A673 (cell line): ENCODE data around the gene ARF3. TPM values are rescaled to one million over a fixed set of nuclear protein-coding genes. Genes with fewer than 3 reads are reported as not detected.

Experiments
- BruUV-seq: library from RNA; stranded (reverse); fragments of 400-500 nt; replicated peaks from 2 replicates; lab custom pipeline; 2021; lab: Mats Ljungman, UMichigan
- CTCF ChIA-PET: fragments of 300-600 bp; sonication (Branson Sonifier 250); formaldehyde crosslinking; loops from one replicate; lab custom pipeline; 2022; ENCODE audit warnings: antibody characterized with exemption; lab: Charles Lee
- POLR2A ChIA-PET: fragments of 300-600 bp; sonication (Branson Sonifier 250); formaldehyde crosslinking; loops from one replicate; lab custom pipeline; 2022; ENCODE audit warnings: antibody characterized with exemption; ENCODE audit not compliant: low non-redundant PET; lab: Charles Lee
- DNase-seq: peaks from one replicate; pipeline ENCODE4 v3.0.0-alpha.2; 2015; ENCODE audit warnings: low spot score
- H3K27ac ChIP-seq: fragments of 200-600 bp; sonication (generic); 2 replicates; pipeline ENCODE4 v1.5.1; 2016; ENCODE audit warnings: mixed run types, low read depth, mild to moderate bottlenecking, mixed read lengths, antibody characterized with exemption, low read length; ENCODE audit not compliant: poor library complexity, severe bottlenecking
- H3K27me3 ChIP-seq: fragments of 200-600 bp; sonication (generic); replicated peaks from 2 replicates; pipeline ENCODE4 v1.6.1; 2017; ENCODE audit warnings: mixed run types, low read depth, mild to moderate bottlenecking, mixed read lengths, antibody characterized with exemption, low read length; ENCODE audit not compliant: insufficient read depth, poor library complexity
- H3K36me3 ChIP-seq: fragments of 200-600 bp; sonication (generic); 2 replicates; pipeline ENCODE4 v1.6.1; 2016; ENCODE audit warnings: mixed run types, mild to moderate bottlenecking, mixed read lengths, antibody characterized with exemption, low read length; ENCODE audit not compliant: insufficient read depth, poor library complexity, severe bottlenecking
- H3K4me1 ChIP-seq: fragments of 200-600 bp; sonication (generic); 2 replicates; pipeline ENCODE4 v1.6.1; 2017; ENCODE audit warnings: mixed run types, mild to moderate bottlenecking, mixed read lengths, antibody characterized with exemption, low read length; ENCODE audit not compliant: insufficient read depth, poor library complexity, severe bottlenecking
- H3K4me3 ChIP-seq: fragments of 200-600 bp; sonication (generic); 2 replicates; pipeline ENCODE4 v1.5.1; 2016; ENCODE audit warnings: low read depth, mixed run types, mild to moderate bottlenecking, mixed read lengths, low read length; ENCODE audit not compliant: poor library complexity, severe bottlenecking
- H3K9me3 ChIP-seq: fragments of 200-600 bp; sonication (generic); 2 replicates; pipeline ENCODE4 v1.6.1; 2016; ENCODE audit warnings: mixed run types, low read depth, mild to moderate bottlenecking, mixed read lengths, antibody characterized with exemption, low read length; ENCODE audit not compliant: poor library complexity, severe bottlenecking
- EZH2 ChIP-seq: fragments of 200-600 bp; sonication (generic); IDR thresholded peaks from 2 replicates; pipeline ENCODE4 v1.6.1; 2017; ENCODE audit warnings: borderline replicate concordance, low read depth, mild to moderate bottlenecking, mixed read lengths, antibody characterized with exemption, low read length; ENCODE audit not compliant: poor library complexity, severe bottlenecking
- intact Hi-C: fragments of 100-400 bp; cut with micrococcal nuclease; formaldehyde crosslinking; loops from one replicate; pipeline ENCODE4 v1.10.0; 2022; ENCODE audit not compliant: unreplicated experiment
- total RNA-seq: library from RNA; stranded (reverse); gene quantifications from 2 replicates; pipeline ENCODE4 v1.2.3, GENCODE V29; 2021
- TF ChIP-seq, protein P1 (sequence below): fragments of 300-800, 200-600 bp; sonication (generic); conservative IDR thresholded peaks from 2 replicates; pipeline ENCODE4 v1.5.1; 2017; ENCODE audit warnings: low read depth, mild to moderate bottlenecking, antibody characterized with exemption, low read length, moderate library complexity, mixed read lengths

ARF3 gene
- total RNA-seq, 1 experiment from 2014 or later, result 183 TPM

DNA sequence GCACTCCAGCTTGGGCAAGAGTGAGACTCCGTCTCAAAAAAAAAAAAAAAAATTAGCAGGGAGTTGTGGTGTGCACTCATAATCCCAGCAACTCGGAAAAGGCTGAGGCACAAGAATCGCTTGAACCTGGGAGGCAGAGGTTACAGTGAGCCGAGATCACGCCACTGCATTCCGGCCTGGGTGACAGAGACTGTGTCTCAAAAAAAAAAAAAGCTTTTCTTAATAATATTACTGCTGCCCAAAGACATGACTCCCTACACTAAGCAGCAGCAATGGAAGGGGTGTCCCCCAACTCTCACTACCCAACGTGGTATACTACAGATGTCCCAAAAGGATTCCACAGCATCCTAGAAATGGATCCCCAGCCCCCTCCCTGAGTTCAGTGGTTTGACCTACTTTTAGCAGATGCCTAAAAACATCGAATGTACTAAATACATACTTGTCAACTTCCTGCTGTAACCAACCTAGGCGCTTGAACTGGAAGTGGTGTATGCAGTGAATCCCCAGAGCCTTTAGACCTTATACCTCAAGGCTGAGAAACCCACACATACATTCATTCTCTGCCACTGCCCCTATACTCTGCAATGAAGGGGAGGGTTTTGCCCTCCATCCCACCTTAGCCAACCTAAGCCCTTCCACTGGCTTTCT is 23.5 kb downstream of the ARF3 start:
- peaks cover 42% of the 10 kb centered on the region for H3K36me3 ChIP-seq
- intact Hi-C loops, result loop anchor here (2.0 to 10.0 kb wide), 2 partner anchors 43 to 179 kb away; no protein-coding TSS in a partner anchor
- H3K27ac ChIP-seq, result no peak overlapping the region
- H3K9me3 ChIP-seq, result no peaks in the 10 kb centered on the region
- POLR2A ChIA-PET, result no interaction called here
- TF ChIP-seq EZH2, result no peak
- TF ChIP-seq, protein P1, sequence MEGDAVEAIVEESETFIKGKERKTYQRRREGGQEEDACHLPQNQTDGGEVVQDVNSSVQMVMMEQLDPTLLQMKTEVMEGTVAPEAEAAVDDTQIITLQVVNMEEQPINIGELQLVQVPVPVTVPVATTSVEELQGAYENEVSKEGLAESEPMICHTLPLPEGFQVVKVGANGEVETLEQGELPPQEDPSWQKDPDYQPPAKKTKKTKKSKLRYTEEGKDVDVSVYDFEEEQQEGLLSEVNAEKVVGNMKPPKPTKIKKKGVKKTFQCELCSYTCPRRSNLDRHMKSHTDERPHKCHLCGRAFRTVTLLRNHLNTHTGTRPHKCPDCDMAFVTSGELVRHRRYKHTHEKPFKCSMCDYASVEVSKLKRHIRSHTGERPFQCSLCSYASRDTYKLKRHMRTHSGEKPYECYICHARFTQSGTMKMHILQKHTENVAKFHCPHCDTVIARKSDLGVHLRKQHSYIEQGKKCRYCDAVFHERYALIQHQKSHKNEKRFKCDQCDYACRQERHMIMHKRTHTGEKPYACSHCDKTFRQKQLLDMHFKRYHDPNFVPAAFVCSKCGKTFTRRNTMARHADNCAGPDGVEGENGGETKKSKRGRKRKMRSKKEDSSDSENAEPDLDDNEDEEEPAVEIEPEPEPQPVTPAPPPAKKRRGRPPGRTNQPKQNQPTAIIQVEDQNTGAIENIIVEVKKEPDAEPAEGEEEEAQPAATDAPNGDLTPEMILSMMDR, result no peak
- no peak overlapping the region for H3K4me3 ChIP-seq
- no peaks in the 10 kb centered on the region for H3K4me1 ChIP-seq
- no peak for DNase-seq
- BruUV-seq, result no TSS peak
- no peaks in the 10 kb centered on the region for H3K27me3 ChIP-seq
- CTCF ChIA-PET, result interaction anchor here (0.5 kb wide), 1 partner anchor 75 kb away, joined by 5 read pairs; no protein-coding TSS in a partner anchor

DNA sequence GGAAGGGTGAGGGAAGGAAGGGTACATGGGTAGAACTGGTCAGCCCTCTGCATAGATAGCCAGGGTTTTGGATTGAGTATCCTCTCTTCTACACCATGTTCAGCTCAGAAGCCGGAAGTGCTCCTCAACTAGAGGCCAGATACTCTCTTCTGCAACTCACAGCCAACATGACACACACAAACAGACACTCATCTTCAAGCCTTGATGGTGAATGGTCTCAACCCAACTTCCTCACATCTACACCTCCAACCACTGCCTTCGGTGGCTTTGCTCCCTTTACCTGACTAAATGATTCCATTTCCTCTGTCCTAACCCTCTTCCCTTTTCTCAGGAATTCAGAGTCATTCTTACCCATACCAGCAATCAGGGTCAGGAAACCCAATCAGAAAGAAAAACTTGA is 24.4 kb downstream of the ARF3 start:
- H3K27ac ChIP-seq, result no peak overlapping the region
- CTCF ChIA-PET, result no interaction called here
- intact Hi-C loops, result loop anchor here (10.0 kb wide), 1 partner anchor 178 kb away; no protein-coding TSS in a partner anchor

DNA sequence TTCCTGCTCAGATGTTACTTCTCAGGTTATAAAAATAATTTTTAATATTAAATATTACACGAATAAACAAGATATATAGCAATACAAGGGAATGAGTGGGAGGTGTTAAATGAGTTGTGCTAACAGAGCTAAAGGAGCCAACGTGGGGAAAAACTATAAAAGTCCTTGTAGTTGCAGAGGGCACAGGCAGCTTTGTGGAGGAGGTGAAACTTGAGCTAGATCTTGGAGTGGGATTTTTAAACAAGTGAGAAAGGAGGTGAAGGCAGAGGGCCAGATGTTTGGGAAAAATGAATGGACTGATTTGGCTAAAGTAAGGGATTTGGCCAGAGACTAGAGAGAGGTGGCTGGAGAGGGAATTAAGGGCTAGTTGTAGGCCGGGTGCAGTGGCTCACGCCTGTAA is 26.8 kb downstream of the ARF3 start:
- Histone ChIP-seq H3K27ac (no peak overlapping the region), H3K4me1 (peaks cover 4% of the 10 kb centered on the region), H3K27me3 (no peaks in the 10 kb centered on the region), H3K4me3 (no peak overlapping the region), H3K9me3 (no peaks in the 10 kb centered on the region), H3K36me3 (peaks cover 30% of the 10 kb centered on the region)
- ChIA-PET CTCF (interaction anchor here (0.5 to 0.6 kb wide), 3 partner anchors 11 to 77 kb away, joined by 5 to 14 read pairs (median 10); no protein-coding TSS in a partner anchor), POLR2A (no interaction called here)
- intact Hi-C loops, result loop anchor here (10.0 kb wide), 1 partner anchor 176 kb away; no protein-coding TSS in a partner anchor
- no peak for TF ChIP-seq EZH2
- TF ChIP-seq, protein P1, result no peak
- DNase-seq, result no peak
- no TSS peak for BruUV-seq

More for the DNA sequence above, 24.4 kb downstream of the ARF3 start:
- H3K27me3 ChIP-seq, result no peaks in the 10 kb centered on the region
- peaks cover 38% of the 10 kb centered on the region for H3K36me3 ChIP-seq
- no peak for DNase-seq
- H3K4me3 ChIP-seq, result no peak overlapping the region
- POLR2A ChIA-PET, result no interaction called here
- no peak for TF ChIP-seq EZH2
- TF ChIP-seq, protein P1, result no peak
- BruUV-seq, result no TSS peak
- no peaks in the 10 kb centered on the region for H3K9me3 ChIP-seq
- H3K4me1 ChIP-seq, result no peaks in the 10 kb centered on the region
